K562 (cell line): ENCODE data around the gene LMO2. TPM values are rescaled to one million over a fixed set of nuclear protein-coding genes. Genes with fewer than 3 reads are reported as not detected.
A peak's percentile ranks its signal among the peaks of the same experiment; 100 is the strongest.

Experiments used
- ATAC-seq: fragments of 200-7000 bp; cut with Tn5 transposase; 3 replicates; pipeline ENCODE4 v1.9.1; 2020; ENCODE audit warnings: moderate library complexity
- BruUV-seq: library from RNA; stranded (reverse); fragments of 400-500 nt; replicated peaks from 2 replicates; lab custom pipeline; 2021; lab: Mats Ljungman, UMichigan
- CTCF ChIA-PET: fragments of 300-600 bp; formaldehyde crosslinking; extraction: SDS; loops from one replicate; lab custom pipeline; 2021; ENCODE audit warnings: low intra/inter-chr PET ratio; lab: Yijun Ruan, JAX
- POLR2A ChIA-PET: fragments of 300-600, 350-650 bp; sonication (Branson Sonifier 250); formaldehyde crosslinking; extraction: SDS; loops from one replicate; lab custom pipeline; 2021; ENCODE audit warnings: antibody characterized with exemption, inconsistent platforms; lab: Yijun Ruan, JAX
- DNase-seq, 4 experiments: peaks; one replicate each; pipeline versions ENCODE4 v3.0.0 to v3.0.0-alpha.2; 2011 to 2018; ENCODE audit warnings: low spot score in 3 of 4, mixed read lengths in 3 of 4; ENCODE audit errors: extremely low read depth in 1 of 4
- FAIRE-seq: peaks from 2 replicates; lab custom pipeline; 2011; peaks lifted over from hg19 to GRCh38; lab: Jason Lieb, UNC
- H2AFZ ChIP-seq: 2 replicates; pipeline ENCODE4 v1.6.0; 2011; ENCODE audit warnings: low read depth, low read length, control low read depth, inconsistent platforms
- H3K27ac ChIP-seq: fragments of 200-600 bp; 3 replicates; pipeline ENCODE4 v1.8.0; 2011; ENCODE audit warnings: low read depth, mild to moderate bottlenecking, control low read depth, inconsistent platforms, low read length, moderate library complexity, mixed read lengths; ENCODE audit errors: extremely low read depth
- H3K27me3 ChIP-seq, 2 experiments: fragments of 300-600 bp in 1 of 2; 2 replicates in 1 of 2; 3 replicates in 1 of 2; pipeline versions ENCODE4 v1.6.0 to v1.8.0; 2011; ENCODE audit warnings: inconsistent platforms in 2 of 2, low read length in 2 of 2, mild to moderate bottlenecking in 1 of 2, mixed read lengths in 1 of 2, moderate library complexity in 1 of 2; ENCODE audit not compliant: control insufficient read depth in 2 of 2, insufficient read depth in 2 of 2
- H3K36me3 ChIP-seq: fragments of 300-600 bp; 3 replicates; pipeline ENCODE4 v1.8.0; 2011; ENCODE audit warnings: mild to moderate bottlenecking, low read length, inconsistent platforms; ENCODE audit not compliant: control insufficient read depth, insufficient read depth
- H3K4me1 ChIP-seq, 2 experiments: fragments of 200-600 bp in 1 of 2; replicated peaks in 1 of 2; 2 replicates in 1 of 2; 3 replicates in 1 of 2; pipeline versions ENCODE4 v1.5.1 to v1.8.0; 2011; ENCODE audit warnings: inconsistent platforms in 2 of 2, low read length in 2 of 2, mild to moderate bottlenecking in 1 of 2, mixed read lengths in 1 of 2, moderate library complexity in 1 of 2; ENCODE audit not compliant: control insufficient read depth in 2 of 2, insufficient read depth in 2 of 2
- H3K4me2 ChIP-seq: 2 replicates; pipeline ENCODE4 v1.6.1; 2011; ENCODE audit warnings: low read length, control low read depth, inconsistent platforms, mixed read lengths; ENCODE audit not compliant: insufficient read depth
- H3K4me3 ChIP-seq: fragments of 200-600 bp; sonication (generic), shearing (Covaris generic); 2 replicates; pipeline ENCODE4 v1.5.1; 2016; ENCODE audit warnings: control low read depth, inconsistent platforms
- H3K79me2 ChIP-seq: fragments of 200-600 bp; 3 replicates; pipeline ENCODE4 v1.8.0; 2011; ENCODE audit warnings: low read length, inconsistent platforms; ENCODE audit not compliant: control insufficient read depth, insufficient read depth
- H3K9ac ChIP-seq, 2 experiments: 2 replicates each; pipeline versions ENCODE4 v1.6.0 to v1.6.1; 2011; ENCODE audit warnings: low read depth in 2 of 2, low read length in 2 of 2, control low read depth in 1 of 2, inconsistent platforms in 1 of 2, mild to moderate bottlenecking in 1 of 2, mixed read lengths in 1 of 2; ENCODE audit not compliant: insufficient read depth in 1 of 2
- H3K9me1 ChIP-seq: one replicate; pipeline ENCODE4 v1.6.0; 2011; ENCODE audit warnings: inconsistent platforms, mild to moderate bottlenecking, low read length, moderate library complexity; ENCODE audit not compliant: control insufficient read depth, insufficient read depth
- H3K9me3 ChIP-seq: replicated peaks from 2 replicates; pipeline ENCODE4 v1.5.1; 2011; ENCODE audit warnings: low read depth, low read length, inconsistent platforms; ENCODE audit not compliant: control insufficient read depth, insufficient read depth
- H4K20me1 ChIP-seq: replicated peaks from 2 replicates; pipeline ENCODE4 v1.6.1; 2011; ENCODE audit warnings: low read length, inconsistent platforms, mixed read lengths; ENCODE audit not compliant: control insufficient read depth, insufficient read depth
- ARID1B ChIP-seq: fragments of 450-650 bp; IDR thresholded peaks from 2 replicates; pipeline ENCODE4 v1.6.1; 2016; ENCODE audit warnings: antibody characterized with exemption, mild to moderate bottlenecking, inconsistent platforms
- GTF2A2 ChIP-seq: IDR thresholded peaks from 2 replicates; pipeline ENCODE4 v1.6.1; 2016; ENCODE audit warnings: mild to moderate bottlenecking, missing genetic modification characterization, missing compliant biosample characterization
- PRPF4 ChIP-seq: fragments of 200-400 bp; formaldehyde crosslinking; IDR thresholded peaks from one replicate; pipeline ENCODE4 v1.6.1; 2017; ENCODE audit warnings: low read length, low read depth, mild to moderate bottlenecking; ENCODE audit not compliant: insufficient read depth, poor library complexity, severe bottlenecking
- PURB ChIP-seq: sonication (generic); formaldehyde crosslinking; IDR thresholded peaks from 2 replicates; pipeline ENCODE4 v1.9.0; 2021; ENCODE audit warnings: low read depth, mild to moderate bottlenecking, missing genetic modification reagents
- SETDB1 ChIP-seq: IDR thresholded peaks from one replicate; pipeline ENCODE4 v1.6.1; 2012; ENCODE audit warnings: low read length, control low read depth, inconsistent platforms
- ZNF57 ChIP-seq: fragments of 450-650 bp; formaldehyde crosslinking; IDR thresholded peaks from 2 replicates; pipeline ENCODE4 v1.4.0; 2020; ENCODE audit warnings: mild to moderate bottlenecking, moderate library complexity
- ZNF79 ChIP-seq: fragments of 250-450 bp; sonication (Bioruptor Pico); IDR thresholded peaks from 2 replicates; pipeline ENCODE4 v1.4.0; 2020; ENCODE audit warnings: low read depth, mild to moderate bottlenecking, moderate library complexity
- WGBS: fragments of 100-300 bp; shearing (Covaris generic); methylation state at CpG from one replicate; pipeline ENCODE4 v1.1.6; 2016; ENCODE audit warnings: low coverage, mixed read lengths; ENCODE audit not compliant: insufficient coverage; ENCODE audit errors: missing lambda C conversion rate; 5-methylcytosine and 5-hydroxymethylcytosine counted together
- in situ Hi-C: fragments of 300-500 bp; cut with MboI; formaldehyde crosslinking; loops from 4 replicates; pipeline ENCODE4 v1.15.0; 2018; ENCODE audit warnings: inconsistent platforms, mixed read lengths
- intact Hi-C: fragments of 100-400 bp; cut with micrococcal nuclease; formaldehyde crosslinking; loops from 2 replicates; pipeline ENCODE4 v1.14.2; 2022
- polyA plus RNA-seq, 8 experiments: library from polyadenylated mRNA; depleted of rRNA in 4 of 8; stranded (reverse) in 5 of 8; unstranded in 3 of 8; fragments of >200 nt; fragmentation: Nextera tagmentation in 2 of 8; fragmentation: Illumina TruSeq in 1 of 8; extraction: Ambion mirVana in 2 of 8; extraction: Trizol in 1 of 8; gene quantifications; 2 replicates each; pipeline versions ENCODE4 v1.2.1 to v1.2.3, GENCODE V29; 2011 to 2014; ENCODE audit warnings: inconsistent platforms in 1 of 8, missing spikeins in 1 of 8
- total RNA-seq, 7 experiments: library from RNA; depleted of rRNA in 6 of 7; stranded (reverse); fragments of >200 nt in 6 of 7; fragmentation: Illumina TruSeq in 2 of 7; extraction: Trizol in 2 of 7; gene quantifications; 2 replicates each; pipeline versions ENCODE4 v1.2.1 to v1.2.3, GENCODE V29; 2011 to 2021; ENCODE audit warnings: low replicate concordance in 1 of 7
- TF ChIP-seq, protein P1 (sequence below): fragments of 450-650 bp; IDR thresholded peaks from 2 replicates; pipeline ENCODE4 v1.6.1; 2018; ENCODE audit warnings: mild to moderate bottlenecking, low read depth; ENCODE audit not compliant: partially characterized antibody
- TF ChIP-seq, protein P2 (sequence below): fragments of 250-450 bp; sonication (Bioruptor Pico); IDR thresholded peaks from 2 replicates; pipeline ENCODE4 v1.8.0; 2022; ENCODE audit warnings: inconsistent platforms, mild to moderate bottlenecking, moderate library complexity, borderline replicate concordance
- TF ChIP-seq, protein P3 (sequence below): fragments of 250-450 bp; sonication (Bioruptor Pico); IDR thresholded peaks from 2 replicates; pipeline ENCODE4 v1.8.0; 2022; ENCODE audit warnings: inconsistent platforms
- TF ChIP-seq, protein P4 (sequence below), 3 experiments: IDR thresholded peaks in 2 of 3; conservative IDR thresholded peaks in 1 of 3; 2 replicates each; pipeline ENCODE4 v1.5.1; 2011 to 2012; ENCODE audit warnings: low read length in 3 of 3, mild to moderate bottlenecking in 3 of 3, control low read depth in 2 of 3, improper control_type of control experiment in 1 of 3, inconsistent platforms in 1 of 3, low read depth in 1 of 3, mixed read lengths in 1 of 3, moderate library complexity in 1 of 3; ENCODE audit not compliant: insufficient read depth in 2 of 3
- TF ChIP-seq, protein P5 (sequence below): fragments of 450-650 bp; formaldehyde crosslinking; IDR thresholded peaks from 2 replicates; pipeline ENCODE4 v1.4.0; 2020; ENCODE audit warnings: mild to moderate bottlenecking, mixed read lengths

LMO2 gene
- total and polyA plus RNA-seq, 9 of the 15 experiments (the other 6 are each of a cell fraction or from before 2014, with no cell fraction given): 6.9 to 126 (median 91.5) TPM

DNA sequence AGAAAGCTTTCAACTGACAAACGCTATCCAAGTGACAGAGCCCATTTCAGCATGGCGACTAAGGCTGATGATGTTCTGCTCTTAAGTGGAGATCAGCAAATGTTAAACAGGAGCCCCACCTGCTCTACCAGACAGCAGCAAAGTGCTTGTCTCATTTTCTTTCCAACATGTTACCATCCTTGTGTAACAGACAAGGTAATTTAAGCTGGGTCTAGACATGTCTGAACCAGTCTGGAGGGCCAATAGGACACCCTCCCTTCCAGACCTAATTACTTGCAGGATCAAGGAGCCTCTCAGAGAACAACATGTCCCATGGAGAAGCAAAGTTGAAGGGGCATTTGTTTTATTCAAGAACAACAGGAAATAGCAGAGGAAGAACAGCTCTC, 3.9 kb upstream of the LMO2 start:
- peaks cover 18% of the 10 kb centered on the region for H3K79me2 ChIP-seq
- 0 out of 2 replicates have a peak overlapping the region, but pooled peaks have one; percentile 23 for H2AFZ ChIP-seq
- in situ Hi-C loops (no loop called here), intact Hi-C loops (no loop called here)
- ChIA-PET POLR2A (interaction anchor here (0.9 to 1.6 kb wide), 2 partner anchors 15 to 30 kb away, joined by 4 to 7 read pairs; no protein-coding TSS in a partner anchor), CTCF (no interaction called here)
- no peak overlapping the region for H3K4me2 ChIP-seq
- H3K9me1 ChIP-seq: no peaks in the 10 kb centered on the region
- TF ChIP-seq GTF2A2 (tag): no peak
- TF ChIP-seq, protein P1, sequence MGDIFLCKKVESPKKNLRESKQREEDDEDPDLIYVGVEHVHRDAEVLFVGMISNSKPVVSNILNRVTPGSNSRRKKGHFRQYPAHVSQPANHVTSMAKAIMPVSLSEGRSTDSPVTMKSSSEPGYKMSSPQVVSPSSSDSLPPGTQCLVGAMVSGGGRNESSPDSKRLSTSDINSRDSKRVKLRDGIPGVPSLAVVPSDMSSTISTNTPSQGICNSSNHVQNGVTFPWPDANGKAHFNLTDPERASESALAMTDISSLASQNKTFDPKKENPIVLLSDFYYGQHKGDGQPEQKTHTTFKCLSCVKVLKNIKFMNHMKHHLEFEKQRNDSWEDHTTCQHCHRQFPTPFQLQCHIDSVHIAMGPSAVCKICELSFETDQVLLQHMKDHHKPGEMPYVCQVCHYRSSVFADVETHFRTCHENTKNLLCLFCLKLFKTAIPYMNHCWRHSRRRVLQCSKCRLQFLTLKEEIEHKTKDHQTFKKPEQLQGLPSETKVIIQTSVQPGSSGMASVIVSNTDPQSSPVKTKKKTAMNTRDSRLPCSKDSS: no peak
- TF ChIP-seq, protein P2, sequence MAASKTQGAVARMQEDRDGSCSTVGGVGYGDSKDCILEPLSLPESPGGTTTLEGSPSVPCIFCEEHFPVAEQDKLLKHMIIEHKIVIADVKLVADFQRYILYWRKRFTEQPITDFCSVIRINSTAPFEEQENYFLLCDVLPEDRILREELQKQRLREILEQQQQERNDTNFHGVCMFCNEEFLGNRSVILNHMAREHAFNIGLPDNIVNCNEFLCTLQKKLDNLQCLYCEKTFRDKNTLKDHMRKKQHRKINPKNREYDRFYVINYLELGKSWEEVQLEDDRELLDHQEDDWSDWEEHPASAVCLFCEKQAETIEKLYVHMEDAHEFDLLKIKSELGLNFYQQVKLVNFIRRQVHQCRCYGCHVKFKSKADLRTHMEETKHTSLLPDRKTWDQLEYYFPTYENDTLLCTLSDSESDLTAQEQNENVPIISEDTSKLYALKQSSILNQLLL: no peak
- no peak for TF ChIP-seq PRPF4
- TF ChIP-seq PURB (CRISPR knock-in tag): no peak
- no peak for TF ChIP-seq ZNF57 (CRISPR knock-in tag)
- no peak for TF ChIP-seq SETDB1
- TF ChIP-seq ARID1B: no peak
- TF ChIP-seq, protein P3, sequence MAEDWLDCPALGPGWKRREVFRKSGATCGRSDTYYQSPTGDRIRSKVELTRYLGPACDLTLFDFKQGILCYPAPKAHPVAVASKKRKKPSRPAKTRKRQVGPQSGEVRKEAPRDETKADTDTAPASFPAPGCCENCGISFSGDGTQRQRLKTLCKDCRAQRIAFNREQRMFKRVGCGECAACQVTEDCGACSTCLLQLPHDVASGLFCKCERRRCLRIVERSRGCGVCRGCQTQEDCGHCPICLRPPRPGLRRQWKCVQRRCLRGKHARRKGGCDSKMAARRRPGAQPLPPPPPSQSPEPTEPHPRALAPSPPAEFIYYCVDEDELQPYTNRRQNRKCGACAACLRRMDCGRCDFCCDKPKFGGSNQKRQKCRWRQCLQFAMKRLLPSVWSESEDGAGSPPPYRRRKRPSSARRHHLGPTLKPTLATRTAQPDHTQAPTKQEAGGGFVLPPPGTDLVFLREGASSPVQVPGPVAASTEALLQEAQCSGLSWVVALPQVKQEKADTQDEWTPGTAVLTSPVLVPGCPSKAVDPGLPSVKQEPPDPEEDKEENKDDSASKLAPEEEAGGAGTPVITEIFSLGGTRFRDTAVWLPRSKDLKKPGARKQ: no peak
- TF ChIP-seq, protein P4, sequence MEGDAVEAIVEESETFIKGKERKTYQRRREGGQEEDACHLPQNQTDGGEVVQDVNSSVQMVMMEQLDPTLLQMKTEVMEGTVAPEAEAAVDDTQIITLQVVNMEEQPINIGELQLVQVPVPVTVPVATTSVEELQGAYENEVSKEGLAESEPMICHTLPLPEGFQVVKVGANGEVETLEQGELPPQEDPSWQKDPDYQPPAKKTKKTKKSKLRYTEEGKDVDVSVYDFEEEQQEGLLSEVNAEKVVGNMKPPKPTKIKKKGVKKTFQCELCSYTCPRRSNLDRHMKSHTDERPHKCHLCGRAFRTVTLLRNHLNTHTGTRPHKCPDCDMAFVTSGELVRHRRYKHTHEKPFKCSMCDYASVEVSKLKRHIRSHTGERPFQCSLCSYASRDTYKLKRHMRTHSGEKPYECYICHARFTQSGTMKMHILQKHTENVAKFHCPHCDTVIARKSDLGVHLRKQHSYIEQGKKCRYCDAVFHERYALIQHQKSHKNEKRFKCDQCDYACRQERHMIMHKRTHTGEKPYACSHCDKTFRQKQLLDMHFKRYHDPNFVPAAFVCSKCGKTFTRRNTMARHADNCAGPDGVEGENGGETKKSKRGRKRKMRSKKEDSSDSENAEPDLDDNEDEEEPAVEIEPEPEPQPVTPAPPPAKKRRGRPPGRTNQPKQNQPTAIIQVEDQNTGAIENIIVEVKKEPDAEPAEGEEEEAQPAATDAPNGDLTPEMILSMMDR (IDR thresholded peaks at IDR 0.05 in 2 of 3, conservative IDR thresholded peaks at IDR 0.05 in 1 of 3; ENCODE audit: insufficient read depth in 2 of 3, low read depth in 1 of 3, low read length in 3 of 3): no peak
- no peak for TF ChIP-seq ZNF79 (CRISPR knock-in tag)
- TF ChIP-seq, protein P5, sequence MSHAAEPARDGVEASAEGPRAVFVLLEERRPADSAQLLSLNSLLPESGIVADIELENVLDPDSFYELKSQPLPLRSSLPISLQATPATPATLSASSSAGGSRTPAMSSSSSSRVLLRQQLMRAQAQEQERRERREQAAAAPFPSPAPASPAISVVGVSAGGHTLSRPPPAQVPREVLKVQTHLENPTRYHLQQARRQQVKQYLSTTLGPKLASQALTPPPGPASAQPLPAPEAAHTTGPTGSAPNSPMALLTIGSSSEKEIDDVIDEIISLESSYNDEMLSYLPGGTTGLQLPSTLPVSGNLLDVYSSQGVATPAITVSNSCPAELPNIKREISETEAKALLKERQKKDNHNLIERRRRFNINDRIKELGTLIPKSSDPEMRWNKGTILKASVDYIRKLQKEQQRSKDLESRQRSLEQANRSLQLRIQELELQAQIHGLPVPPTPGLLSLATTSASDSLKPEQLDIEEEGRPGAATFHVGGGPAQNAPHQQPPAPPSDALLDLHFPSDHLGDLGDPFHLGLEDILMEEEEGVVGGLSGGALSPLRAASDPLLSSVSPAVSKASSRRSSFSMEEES (CRISPR knock-in tag): no peak
- no TSS peak for BruUV-seq
- DNase-seq: no peak
- H3K4me3 ChIP-seq: no peak overlapping the region
- peaks cover 44 to 69% of the 10 kb centered on the region in 2 experiments for H3K4me1 ChIP-seq
- no peaks in the 10 kb centered on the region for H3K9me3 ChIP-seq
- no peak for ATAC-seq
- no peak for FAIRE-seq
- no peaks in the 10 kb centered on the region for H3K36me3 ChIP-seq
- no peak overlapping the region for H3K9ac ChIP-seq
- no peaks in the 10 kb centered on the region for H3K27me3 ChIP-seq
- no peak overlapping the region for H3K27ac ChIP-seq
- WGBS: 72% methylated on average over 2 of the region's 2 CpGs
- H4K20me1 ChIP-seq: no peaks in the 10 kb centered on the region
